ENCODE measurements around the gene GK. TPM values are rescaled to one million over a fixed set of nuclear protein-coding genes. Genes with fewer than 3 reads are reported as not detected.
A peak's percentile ranks its signal among the peaks of the same experiment; 100 is the strongest.

Gene GK
- total RNA-seq, 1 donor from 2014 or later, result 5.5 TPM

- no peak for DNase-seq (ENCODE audit: low read depth)
- Histone ChIP-seq H3K27me3 (ENCODE audit: control insufficient read depth, insufficient read depth, low read length) (no peaks in the 10 kb centered on the region), H3K4me3 (ENCODE audit: low read depth, low read length) (no peak overlapping the region), H3K36me3 (ENCODE audit: control insufficient read depth, insufficient read depth, low read length) (no peaks in the 10 kb centered on the region)
- no peak for TF ChIP-seq CTCF (IDR thresholded peaks at IDR 0.05; ENCODE audit: insufficient read depth, low read length, poor library complexity, severe bottlenecking)
These were observed 80.8 kb downstream of the GK start for GRCh38 chrX:30733852-30734660.

DNA sequence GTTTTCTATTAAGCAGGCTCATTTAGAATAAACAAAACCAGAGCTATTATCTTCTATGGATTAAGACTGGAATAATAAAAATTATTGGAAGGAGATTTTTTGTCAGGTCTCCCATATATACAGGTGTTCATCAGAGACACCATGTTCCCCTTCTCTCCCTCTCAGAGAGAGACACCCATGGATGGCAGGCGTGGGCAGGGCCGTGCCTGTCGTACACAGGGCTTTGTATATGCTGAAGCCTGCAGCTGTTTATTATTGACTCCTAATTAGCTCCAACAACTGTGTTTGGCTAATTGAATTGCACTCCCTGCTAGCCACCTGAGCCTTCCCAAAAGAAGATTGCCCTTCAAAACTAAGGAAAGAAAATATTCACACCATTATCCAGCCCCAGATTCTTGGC lies 81.6 kb downstream of the GK start:
- H3K27me3 ChIP-seq (ENCODE audit: control insufficient read depth, insufficient read depth, low read length), result no peaks in the 10 kb centered on the region
- no peaks in the 10 kb centered on the region for H3K36me3 ChIP-seq (ENCODE audit: control insufficient read depth, insufficient read depth, low read length)
- no peak overlapping the region for H3K4me3 ChIP-seq (ENCODE audit: low read depth, low read length)
- no peak for TF ChIP-seq CTCF (IDR thresholded peaks at IDR 0.05; ENCODE audit: insufficient read depth, low read length, poor library complexity, severe bottlenecking)
- no peak for DNase-seq (ENCODE audit: low read depth)

DNA sequence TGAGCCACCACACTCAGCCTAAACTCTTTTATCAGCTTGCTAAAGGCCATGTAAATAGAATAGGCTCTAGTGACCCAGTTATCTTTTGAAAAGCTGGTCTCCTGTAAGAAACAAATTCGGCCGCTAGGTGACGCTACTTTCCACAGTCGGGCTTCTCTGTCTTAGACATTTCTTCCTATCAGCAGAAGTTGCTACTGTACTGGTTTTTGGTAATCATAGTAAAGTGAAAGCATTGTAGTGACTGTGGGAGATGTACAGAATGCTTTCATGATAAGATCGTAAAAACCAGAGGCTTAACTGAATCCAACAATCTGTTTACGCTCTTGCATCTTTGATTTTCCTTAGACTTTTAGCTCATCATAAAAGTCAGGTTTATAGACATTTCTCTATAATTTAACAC lies 82.6 kb downstream of the GK start:
- H3K27me3 ChIP-seq (ENCODE audit: control insufficient read depth, insufficient read depth, low read length), result no peaks in the 10 kb centered on the region
- TF ChIP-seq CTCF (IDR thresholded peaks at IDR 0.05; ENCODE audit: insufficient read depth, low read length, poor library complexity, severe bottlenecking), result peak; percentile 79
- peak; percentile 14 for DNase-seq (ENCODE audit: low read depth)
- H3K36me3 ChIP-seq (ENCODE audit: control insufficient read depth, insufficient read depth, low read length), result no peaks in the 10 kb centered on the region
- no peak overlapping the region for H3K4me3 ChIP-seq (ENCODE audit: low read depth, low read length)

DNA sequence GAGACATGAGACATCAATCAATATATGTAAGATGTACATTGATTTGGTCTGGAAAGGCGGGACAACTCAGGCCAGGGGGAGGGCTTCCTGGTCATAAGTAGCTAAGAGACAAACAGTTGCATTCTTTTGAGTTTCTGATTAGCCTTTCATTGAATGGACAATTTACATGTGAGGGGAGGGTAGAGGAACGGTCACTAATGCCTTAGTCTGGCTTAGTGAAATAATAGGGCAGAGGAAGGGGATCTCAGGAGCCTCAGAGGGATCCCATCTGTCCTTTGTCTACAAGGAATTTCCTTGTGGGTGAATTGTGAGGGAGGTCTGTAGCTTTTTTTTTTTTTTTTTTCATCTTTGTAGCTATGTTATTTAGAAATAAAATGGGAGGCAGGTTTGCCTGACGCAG lies 88.3 kb downstream of the GK start:
- Histone ChIP-seq H3K27me3 (ENCODE audit: control insufficient read depth, insufficient read depth, low read length) (no peaks in the 10 kb centered on the region), H3K36me3 (ENCODE audit: control insufficient read depth, insufficient read depth, low read length) (no peaks in the 10 kb centered on the region), H3K4me3 (ENCODE audit: low read depth, low read length) (no peak overlapping the region)
- no peak for DNase-seq (ENCODE audit: low read depth)
- TF ChIP-seq CTCF (IDR thresholded peaks at IDR 0.05; ENCODE audit: insufficient read depth, low read length, poor library complexity, severe bottlenecking), result no peak

DNA sequence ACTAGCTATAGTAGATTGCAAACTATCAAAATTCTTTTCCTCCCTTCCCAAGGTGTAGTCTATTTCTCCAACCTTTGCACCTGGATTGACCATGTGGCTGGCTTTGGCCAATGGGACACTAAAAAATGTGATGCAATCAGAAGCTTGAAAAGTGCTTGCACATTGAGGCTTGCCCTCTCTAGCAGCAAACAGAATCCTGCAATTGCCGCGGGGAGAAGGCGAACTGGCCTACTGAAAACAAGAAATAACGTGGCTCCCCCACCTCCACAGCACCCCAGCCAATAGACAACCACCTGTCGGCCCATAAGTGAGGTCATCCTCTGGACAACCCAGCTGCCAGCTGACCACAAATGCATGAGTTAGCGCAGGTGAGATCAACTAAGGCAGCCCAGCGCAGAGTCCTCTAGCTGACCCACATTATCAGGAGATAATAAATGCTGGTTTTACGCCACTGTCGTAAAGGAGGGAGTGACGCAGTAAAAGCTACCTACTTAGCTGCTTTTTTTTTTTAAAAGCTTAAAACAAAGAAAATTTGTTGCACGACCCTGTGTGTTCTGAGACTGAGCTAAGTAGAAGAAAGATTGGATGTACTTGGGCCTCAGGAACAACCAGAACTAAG lies 95.2 kb downstream of the GK start:
- Histone ChIP-seq H3K36me3 (ENCODE audit: control insufficient read depth, insufficient read depth, low read length) (no peaks in the 10 kb centered on the region), H3K27me3 (ENCODE audit: control insufficient read depth, insufficient read depth, low read length) (no peaks in the 10 kb centered on the region), H3K4me3 (ENCODE audit: low read depth, low read length) (no peak overlapping the region)
- DNase-seq (ENCODE audit: low read depth), result no peak
- no peak for TF ChIP-seq CTCF (IDR thresholded peaks at IDR 0.05; ENCODE audit: insufficient read depth, low read length, poor library complexity, severe bottlenecking)
